Stimulated activated CD4-positive, alpha-beta T cell treated with anti-CD3 and anti-CD28 coated beads, Interleukin-15, amount 100 ng/mL, for 1 hour (primary cell): ENCODE measurements around the gene ZNF143.
A peak's percentile ranks its signal among the peaks of the same experiment; 100 is the strongest.
"Not testable (repeated sequence)": the region's sequence is repeated elsewhere in the genome, so short reads cannot be mapped to it uniquely, and the experiment has no call there.

ENCODE experiments used
- DNase-seq, 2 donors: peaks; one replicate each; pipeline ENCODE4 v3.0.0-alpha.2; 2020; ENCODE audit warnings: low read depth in 1 of 2, low spot score in 1 of 2

The ZNF143 gene

DNA sequence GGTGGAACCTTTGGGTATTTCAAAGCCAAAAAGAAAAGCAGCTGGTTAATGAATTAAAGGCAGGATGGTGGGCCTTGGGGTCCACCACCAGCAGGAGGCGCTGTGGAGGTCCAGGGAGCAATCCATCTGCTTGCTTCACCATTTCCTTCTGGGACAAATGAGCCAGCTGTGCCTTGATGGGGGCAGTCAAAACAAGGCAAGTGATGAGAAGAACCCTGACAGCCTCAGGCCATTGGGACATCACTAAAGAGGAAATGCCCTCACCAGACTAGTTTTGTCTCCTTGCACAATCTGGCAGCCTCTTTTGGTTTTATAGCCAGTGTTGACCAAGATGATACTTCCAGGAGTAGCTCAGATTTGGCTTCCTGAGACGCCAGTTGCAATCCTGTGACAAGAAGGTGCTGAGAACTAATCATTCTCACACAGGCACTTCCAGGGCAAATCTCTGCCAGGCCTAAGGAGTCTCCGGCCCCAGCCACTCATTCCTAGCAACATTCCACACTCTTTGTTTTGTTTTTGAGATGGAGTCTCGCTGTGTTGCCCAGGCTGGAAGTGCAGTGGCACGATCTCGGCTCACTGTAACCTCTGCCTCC, 74.5 kb downstream of the ZNF143 start:
- DNase-seq, result peak; percentile 58 to 73

DNA sequence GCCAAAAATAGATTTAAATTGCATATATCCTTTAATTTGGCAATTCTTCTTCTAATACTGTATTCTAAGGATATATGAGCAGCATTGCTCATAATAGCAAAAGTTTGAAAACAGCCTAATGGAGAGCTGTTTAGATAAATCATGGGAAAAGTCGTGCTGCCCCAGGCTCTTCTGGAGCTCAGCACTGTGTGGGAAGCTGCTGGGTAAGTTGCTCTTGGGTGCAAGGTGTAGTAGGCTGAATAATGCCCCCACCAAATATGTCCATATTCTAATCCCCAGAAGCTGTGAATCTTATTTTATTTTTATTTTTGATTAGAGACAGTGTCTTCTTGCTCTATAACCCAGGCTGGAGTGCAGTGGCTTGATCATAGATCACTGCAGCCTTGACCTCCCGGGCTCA, 77.7 kb downstream of the ZNF143 start:
- no peak for DNase-seq

DNA sequence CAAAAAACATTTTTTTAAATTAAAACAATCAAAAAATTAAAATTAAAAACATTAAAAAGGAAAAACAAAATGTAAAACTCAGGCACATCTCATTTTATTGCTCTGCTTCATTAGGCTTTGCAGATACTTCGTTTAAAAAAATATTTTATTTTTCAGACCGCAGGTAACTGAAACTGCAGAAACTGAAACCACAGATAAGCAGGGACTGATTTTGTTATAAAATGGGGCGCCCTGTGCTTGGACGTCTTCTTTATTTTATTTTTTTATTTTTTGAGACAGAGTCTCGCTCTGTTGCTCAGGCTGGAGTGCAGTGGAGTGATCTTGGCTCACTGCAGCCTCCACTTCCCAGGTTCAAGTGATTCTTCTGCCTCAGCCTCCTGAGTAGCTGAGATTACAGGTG, 88.4 kb downstream of the ZNF143 start:
- DNase-seq, result not testable (repeated sequence)

DNA sequence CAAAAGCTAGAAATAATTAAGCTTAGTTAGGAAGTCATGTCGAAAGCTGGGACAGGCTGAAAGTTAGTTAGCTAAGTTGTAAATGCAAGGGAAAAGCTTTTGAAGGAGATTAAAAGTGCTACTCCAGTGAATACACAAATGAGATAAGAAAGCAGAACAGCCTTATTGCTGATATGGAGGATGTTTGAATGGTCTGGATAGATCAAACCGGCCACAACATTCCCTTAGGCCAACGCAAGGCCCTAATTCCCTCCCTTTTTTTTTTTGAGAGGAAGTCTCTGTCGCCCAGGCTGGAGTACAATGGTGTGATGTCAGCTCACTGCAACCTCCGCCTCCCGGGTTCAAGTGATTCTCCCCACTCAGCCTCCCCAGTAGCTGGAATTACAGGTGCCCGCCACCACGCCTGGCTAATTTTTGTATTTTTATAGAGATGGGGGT, 89.4 kb downstream of the ZNF143 start:
- DNase-seq, result no peak

DNA sequence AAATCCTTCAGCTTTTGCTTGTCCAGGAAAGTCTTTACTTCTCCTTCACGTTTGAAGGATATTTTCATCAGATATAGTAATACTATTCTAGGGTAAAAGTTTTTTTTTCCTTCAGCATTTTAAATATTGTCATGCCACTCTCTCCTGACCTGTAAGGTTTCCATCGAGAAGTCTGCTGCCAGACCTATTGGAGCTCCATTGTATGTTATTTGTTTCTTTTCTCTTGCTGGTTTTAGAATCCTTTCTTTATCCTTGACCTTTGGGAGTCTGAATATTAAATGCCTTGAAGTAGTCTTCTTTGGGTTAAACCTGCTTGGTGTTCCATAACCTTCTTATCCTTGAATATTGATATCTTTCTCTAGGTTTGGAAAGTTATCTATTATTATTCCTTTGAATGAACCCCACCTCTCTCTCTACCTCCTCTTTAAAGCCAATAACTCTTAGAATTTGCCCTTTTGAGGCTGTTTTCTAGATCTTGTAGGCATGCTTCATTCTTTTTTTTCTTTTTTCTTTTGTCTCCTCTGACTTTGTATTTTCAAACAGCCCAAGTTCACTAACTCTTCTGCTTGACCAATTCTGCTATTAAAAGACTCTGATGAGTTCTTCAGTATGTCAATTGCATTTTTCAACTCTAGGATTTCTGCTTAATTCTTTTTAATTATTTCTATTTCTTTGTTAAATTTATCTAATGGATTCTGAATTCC, 100.6 kb downstream of the ZNF143 start:
- no peak for DNase-seq

DNA sequence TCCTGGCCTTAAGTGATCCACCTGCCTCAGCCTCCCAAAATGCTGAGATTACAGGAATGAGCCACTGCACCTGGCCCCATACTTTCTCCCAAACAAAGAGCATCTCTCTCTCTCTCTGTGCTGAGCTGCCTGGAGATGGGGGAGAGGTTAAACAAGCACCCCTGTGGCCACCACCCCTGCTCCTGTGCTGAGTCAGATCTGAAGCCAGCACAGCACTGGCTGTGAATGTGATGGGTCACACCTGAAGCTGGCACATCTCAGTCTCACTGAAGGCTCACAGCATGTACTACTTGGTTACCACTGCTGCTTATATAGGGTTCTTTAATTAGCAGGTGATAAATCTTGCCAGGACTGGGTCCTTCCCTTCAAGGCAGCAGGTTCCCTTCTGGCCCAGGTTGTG, 101.9 kb downstream of the ZNF143 start:
- DNase-seq, result no peak

DNA sequence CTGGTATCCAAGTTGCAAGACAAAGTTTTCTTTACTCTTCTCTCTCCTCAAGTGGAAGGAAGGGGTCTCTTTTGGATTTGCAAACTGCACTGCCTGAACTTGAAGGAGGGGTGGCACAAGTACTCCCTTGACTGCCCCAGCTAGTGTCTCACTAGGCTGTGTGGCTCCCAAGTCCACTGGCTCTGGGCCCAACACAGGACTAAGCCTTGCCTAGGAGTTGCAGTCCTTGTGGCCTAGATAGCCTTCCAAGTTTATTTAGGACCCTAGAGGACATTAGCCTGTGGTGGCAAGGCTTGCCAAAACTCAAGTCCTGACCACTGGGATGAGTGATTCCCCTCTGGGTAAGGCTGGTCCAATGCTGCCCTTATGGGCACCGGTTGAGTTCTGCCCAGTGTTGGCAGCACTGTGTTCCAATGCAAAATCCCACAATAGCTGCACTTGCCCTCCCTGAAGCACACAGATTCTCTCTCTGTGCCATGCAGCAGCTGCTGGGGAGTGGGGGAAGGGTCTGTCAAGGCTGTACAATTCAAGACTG, 102.5 kb downstream of the ZNF143 start:
- DNase-seq, result no peak

DNA sequence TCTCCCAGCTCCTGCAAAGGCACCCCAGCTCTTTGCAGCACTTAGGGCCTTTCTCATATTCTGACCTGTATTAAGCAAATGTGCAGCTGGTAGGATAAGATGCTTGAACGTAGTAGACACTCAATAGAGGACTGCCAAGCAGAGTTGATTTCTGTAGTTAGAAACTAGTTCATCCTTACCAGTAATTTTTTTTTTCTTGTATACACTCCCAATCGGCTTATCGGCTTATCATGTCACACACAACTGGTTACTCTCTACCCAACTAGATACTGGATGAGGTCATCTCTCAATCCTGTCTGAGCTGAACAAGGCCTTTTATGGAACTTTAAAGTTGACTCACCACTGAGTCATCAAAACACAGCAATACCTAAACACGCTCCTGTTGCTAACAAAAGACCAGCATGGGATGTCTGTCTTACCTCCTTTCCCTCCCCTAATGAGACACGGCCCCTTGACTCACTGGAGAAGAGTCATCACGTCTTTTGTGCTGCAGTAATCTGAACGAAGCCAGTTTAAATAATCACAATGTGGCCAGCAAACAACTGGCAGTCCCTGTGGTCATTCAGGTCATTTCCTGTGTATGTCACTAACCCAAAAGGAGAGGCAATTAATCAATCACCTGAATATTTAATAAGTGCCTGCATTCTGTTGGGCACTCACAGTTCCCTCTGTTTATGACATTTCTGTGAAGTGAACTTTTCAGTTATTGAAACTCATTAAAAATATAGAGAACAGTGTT, 105.2 kb downstream of the ZNF143 start:
- no peak for DNase-seq

DNA sequence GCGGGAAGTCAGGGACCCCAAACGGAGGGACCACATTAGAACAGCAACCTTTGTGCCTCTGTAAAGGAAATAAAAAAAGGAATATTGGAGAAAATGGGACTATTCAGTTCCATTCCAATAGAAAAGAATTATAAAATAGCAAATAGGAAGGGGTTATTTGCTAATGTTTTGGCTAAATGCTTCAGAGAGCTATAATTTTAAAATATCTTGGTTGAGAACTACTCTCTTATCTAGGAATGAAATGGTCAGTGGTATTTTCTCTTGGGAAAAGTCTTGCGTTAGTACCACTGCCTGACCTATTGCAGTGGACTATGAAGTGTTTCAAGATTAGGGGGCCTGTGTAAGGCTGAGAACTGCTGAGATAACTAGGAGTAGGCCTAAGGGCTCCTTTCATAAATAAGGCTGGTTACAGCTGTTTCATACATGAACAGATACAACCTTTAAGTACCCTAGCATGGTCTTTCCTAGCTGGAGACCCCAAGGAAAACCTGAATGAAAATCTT, 105.8 kb downstream of the ZNF143 start:
- no peak for DNase-seq

DNA sequence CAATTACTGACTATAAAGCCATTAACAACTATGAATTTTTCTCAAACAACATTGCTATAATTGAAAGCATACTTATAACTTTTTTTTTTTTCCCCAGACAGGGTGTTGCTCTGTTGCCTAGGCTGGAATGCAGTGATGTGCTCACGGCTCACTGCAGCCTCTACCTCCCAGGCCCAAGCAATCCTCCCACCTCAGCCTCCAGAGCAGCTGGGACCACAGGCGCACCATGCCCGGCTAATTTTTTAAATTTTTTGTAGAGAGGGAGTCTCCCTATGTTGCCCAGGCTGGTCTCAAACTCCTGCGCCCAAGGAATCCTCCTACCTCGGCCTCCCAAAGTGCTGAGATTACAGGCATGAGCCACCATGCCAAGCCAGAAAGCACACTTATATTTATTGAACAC, 106.6 kb downstream of the ZNF143 start:
- DNase-seq, result no peak

DNA sequence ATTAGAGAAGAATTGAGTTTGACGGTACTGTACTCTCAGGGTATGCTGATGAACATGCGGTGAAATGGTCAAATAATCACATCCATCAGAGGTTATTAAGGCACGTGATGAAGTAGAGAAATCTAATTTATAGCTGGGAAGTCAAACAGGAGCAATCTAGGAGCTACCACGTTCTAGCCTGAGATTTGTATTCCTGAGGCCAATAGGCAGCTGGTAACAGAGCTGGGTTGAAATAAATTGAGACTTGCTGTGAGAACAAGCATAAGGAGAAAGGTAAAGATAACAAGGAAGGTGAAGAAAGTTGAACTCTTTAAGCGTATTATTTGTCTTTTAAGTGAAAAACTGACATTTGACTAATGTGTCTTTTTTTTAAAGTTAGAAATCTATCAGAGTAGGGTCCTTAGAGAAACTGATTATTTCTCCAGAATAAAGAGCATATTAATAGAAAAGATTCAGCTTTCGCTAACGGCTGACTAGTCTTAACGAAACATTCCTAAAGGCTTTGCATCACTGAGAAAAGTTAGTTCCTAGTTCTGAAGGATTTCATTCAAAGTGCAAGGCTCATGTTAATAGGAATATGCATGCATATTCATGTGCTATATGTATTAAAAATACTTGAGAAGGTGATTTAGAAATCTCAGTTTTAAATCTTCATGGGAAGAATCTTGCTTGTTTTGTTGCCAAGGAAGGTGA, 107.5 kb downstream of the ZNF143 start:
- DNase-seq, result no peak

DNA sequence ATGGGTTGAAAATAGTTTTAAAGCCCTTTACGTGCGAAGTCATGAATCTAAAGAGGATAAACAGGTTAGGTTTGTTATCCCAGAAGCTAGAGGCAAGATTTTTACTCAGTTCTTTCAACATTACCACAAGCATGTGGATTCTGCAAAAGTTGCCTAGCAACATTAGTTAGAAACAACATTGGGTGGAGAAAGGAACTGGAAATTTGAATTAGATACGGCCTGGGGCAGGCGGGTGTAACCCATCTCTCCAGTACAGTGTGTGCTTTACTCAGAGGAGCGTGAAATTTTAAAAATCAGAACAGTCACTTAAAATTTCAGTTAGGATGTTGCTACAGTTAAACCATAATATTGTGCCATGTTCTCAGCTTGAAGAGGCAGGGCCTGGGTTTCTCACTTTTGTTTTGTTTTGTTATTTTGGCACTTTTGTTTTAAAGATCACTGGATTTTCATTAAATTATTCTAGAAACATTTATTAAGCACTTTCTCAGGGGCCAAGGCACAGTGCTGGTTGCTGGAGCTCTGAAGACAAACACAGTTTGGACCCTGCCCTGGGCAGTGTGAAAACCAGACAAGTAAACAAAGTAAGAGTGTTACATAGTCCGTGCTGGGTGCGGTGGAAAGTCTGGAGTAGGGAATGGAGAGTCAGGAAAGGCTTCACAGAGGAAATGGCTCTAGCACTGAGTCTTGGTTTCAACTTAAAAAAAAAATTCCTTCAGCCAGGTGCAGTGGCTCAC, 108.2 kb downstream of the ZNF143 start:
- DNase-seq, result no peak

DNA sequence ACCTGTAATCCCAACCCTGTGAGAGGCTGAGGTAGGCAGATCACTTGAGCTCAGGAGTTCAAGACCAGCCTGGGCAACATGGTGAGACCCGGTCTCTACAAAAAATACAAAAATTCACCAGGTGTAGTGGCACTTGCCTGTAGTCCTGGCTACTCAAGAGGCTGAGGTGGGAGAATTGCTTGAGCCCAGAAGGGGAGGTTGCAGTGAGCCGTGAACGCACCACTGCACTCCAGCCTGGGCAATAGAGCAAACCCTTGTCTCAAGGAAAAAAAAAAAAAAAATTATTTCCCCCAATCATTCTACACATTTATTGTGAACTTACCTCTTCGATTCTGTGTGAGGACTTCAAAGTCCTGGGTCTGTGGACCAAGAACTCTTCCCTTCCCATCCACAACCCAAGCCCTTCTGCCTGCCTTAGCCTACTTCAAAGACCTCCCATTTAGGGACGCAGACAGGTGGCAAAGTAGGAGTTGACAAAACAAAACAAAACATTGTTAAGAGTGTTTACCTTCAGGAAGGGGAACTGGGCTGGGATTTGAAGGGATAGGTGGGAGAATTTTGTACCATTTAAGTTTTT, 108.9 kb downstream of the ZNF143 start:
- no peak for DNase-seq

DNA sequence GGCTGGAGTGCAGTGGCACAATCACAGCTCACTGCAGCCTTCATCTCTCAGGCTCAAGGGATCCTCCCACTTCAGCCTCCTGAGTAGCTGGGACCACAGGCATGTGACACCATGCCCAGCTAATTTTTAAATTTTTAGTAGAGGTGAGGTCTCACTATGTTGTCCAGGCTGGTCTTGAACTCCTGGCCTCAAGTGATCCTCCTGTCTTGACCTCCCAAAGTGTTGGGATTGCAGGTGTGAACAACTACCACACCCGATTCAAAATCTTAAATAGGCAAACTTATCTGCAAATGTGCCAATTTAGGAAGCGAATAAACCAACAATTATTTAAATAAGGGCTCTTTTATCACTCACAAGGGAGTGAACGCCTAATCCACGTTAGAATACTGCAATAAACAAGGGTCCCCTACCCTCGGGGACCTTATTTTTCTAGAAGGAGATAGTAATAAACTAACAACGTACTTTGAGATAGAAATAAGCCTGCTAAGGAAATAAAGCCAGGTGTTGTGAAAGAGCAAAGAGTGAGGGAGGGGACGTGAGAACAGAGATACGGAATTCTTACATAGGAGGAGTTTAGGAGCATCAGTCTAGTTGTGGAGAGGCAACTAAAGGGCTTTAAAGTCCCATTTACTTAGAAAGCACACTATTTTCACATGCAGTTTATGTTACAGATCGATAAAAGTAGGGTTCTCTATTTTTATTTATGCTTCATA, 109.7 kb downstream of the ZNF143 start:
- no peak for DNase-seq

DNA sequence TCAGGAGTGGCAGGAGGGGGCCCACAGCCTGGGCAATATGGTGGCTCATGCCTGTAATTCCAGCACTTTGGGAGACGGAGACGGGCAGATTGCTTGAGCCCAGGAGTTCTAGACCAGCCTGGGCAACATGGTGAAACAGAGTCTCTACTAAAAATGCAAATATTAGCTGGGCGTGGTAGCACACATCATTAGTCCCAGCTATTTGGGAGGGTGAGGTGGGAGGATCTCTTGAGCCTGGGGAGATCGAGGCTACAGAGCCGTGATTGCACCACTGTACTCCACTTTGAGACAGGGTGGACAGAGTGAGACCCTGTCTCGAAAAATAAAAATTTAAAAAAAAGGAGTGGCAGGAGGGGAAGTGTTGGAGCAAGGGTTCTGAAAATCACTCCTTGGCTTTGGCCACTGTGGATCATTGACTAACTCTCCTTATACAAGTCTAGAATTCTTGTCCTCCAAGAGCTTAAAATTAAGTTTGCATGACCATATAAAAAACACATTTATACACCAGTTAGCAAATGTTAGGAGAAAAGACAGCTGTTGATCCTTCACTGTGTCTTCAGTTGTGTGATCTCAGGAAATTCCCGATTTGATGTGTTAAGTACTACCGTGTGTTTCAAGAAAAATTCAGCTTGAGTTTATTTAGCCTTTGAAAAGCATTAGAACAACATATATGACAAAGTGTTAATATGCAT, 110.4 kb downstream of the ZNF143 start:
- DNase-seq, result no peak

DNA sequence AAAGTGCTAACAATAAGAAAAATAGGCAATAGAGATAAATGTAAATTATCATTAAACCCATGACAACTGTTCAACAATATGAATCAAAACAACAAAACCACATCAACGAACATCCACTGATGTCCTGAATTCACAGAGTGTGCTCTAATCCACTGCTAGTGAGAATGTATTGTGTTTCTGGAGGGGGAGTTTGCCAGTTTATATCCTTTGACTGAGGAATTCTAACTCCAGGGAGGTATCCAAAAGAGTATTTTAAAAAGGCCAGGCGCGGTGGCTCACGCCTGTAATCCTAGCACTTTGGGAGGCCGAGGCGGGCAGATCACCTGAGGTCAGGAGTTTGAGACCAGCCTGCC, 110.9 kb downstream of the ZNF143 start:
- no peak for DNase-seq

DNA sequence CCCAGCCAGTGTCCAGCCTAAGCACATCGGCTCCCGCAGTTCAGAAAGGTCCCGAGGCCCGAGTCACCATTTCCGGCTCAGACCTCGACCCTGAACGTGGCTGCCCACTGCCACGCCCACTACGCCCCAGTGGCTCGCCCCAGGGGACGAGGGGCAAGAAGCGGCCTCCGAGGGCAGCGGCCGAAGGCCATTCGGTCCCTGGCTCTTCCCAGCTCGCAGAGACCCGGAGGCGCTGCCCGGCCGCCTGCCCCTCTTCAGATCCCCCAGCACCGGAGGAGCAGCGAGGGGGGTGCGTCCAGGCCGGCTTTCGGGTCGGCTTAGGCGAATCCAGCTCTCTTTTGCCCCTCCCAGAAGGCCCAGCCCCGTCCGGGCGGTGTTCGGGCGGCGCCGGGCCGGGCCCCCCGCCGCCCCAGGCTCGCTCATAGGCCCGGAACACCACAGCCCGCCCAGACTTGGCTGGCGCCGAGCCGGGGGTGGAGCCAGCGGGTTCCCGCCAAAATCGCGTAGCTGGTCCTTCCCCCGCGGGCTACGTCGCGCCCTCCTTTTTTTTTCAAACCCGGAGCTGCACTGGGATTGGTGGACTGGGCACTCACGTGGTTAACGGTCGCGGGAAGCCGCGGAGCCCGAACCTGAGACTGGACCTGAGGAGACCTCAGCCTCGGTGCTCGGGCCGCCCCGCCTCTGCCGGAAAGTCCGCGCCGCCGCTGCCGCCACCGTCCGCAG, 112.4 kb downstream of the ZNF143 start, which contains the start of gene WEE1:
Gene WEE1 (plus strand): TSS at position 619 of the 723 bp plus-strand sequence. CDS start 264 bp downstream, outside the sequence.
- DNase-seq, result peak; percentile 92 to 96
